ACC112 (cell line): ENCODE results near the gene LCNL1.

Experiments used
- H2AFZ ChIP-seq: fragments of 200-600 bp; sonication (generic); one replicate; pipeline ENCODE4 v1.6.0; 2017; ENCODE audit warnings: antibody characterized with exemption, low read length; ENCODE audit not compliant: unreplicated experiment
- H3K27ac ChIP-seq: fragments of 200-600 bp; sonication (generic); 2 replicates; pipeline ENCODE4 v1.5.1; 2014; ENCODE audit warnings: low read depth, mild to moderate bottlenecking, antibody characterized with exemption, low read length, moderate library complexity
- H3K27me3 ChIP-seq: fragments of 200-600 bp; sonication (generic); 2 replicates; pipeline ENCODE4 v1.6.1; 2014; ENCODE audit warnings: mild to moderate bottlenecking, antibody characterized with exemption, low read length, moderate library complexity, mixed read lengths; ENCODE audit not compliant: insufficient read depth
- H3K36me3 ChIP-seq: fragments of 200-600 bp; sonication (generic); 2 replicates; pipeline ENCODE4 v1.6.1; 2016; ENCODE audit warnings: mild to moderate bottlenecking, antibody characterized with exemption, low read length, moderate library complexity, mixed read lengths; ENCODE audit not compliant: insufficient read depth
- H3K4me1 ChIP-seq: fragments of 200-600 bp; sonication (generic); one replicate; pipeline ENCODE4 v1.6.1; 2016; ENCODE audit warnings: low read length, mixed read lengths; ENCODE audit not compliant: insufficient read depth, unreplicated experiment, control insufficient read depth
- H3K4me3 ChIP-seq: fragments of 200-600 bp; sonication (generic); 2 replicates; pipeline ENCODE4 v1.5.1; 2014; ENCODE audit warnings: mild to moderate bottlenecking, low read depth, low read length
- H3K79me2 ChIP-seq: fragments of 200-600 bp; sonication (generic); one replicate; pipeline ENCODE4 v1.6.0; 2016; ENCODE audit warnings: low read length; ENCODE audit not compliant: control insufficient read depth, unreplicated experiment, insufficient read depth

Gene LCNL1

GRCh38 chr9:136947955-136948510, 34.8 kb upstream of the LCNL1 start:
- H2AFZ ChIP-seq = no peak overlapping the region
- peaks cover 6% of the 10 kb centered on the region for H3K4me1 ChIP-seq
- no peaks in the 10 kb centered on the region for H3K36me3 ChIP-seq
- H3K4me3 ChIP-seq = no peak overlapping the region
- H3K79me2 ChIP-seq = peaks cover 10% of the 10 kb centered on the region
- no peaks in the 10 kb centered on the region for H3K27me3 ChIP-seq
- no peak overlapping the region for H3K27ac ChIP-seq

GRCh38 chr9:136949239-136949816, 33.5 kb upstream of the LCNL1 start:
- no peaks in the 10 kb centered on the region for H3K79me2 ChIP-seq
- H3K4me3 ChIP-seq = peak overlapping the region; percentile 65
- peaks cover 6% of the 10 kb centered on the region for H3K4me1 ChIP-seq
- no peaks in the 10 kb centered on the region for H3K36me3 ChIP-seq
- peak overlapping the region; percentile 25 for H2AFZ ChIP-seq
- H3K27me3 ChIP-seq = no peaks in the 10 kb centered on the region
- H3K27ac ChIP-seq = no peak overlapping the region

- Histone ChIP-seq H2AFZ (peak overlapping the region; percentile 25), H3K79me2 (no peaks in the 10 kb centered on the region), H3K27ac (no peak overlapping the region), H3K27me3 (no peaks in the 10 kb centered on the region), H3K36me3 (no peaks in the 10 kb centered on the region), H3K4me1 (peaks cover 6% of the 10 kb centered on the region), H3K4me3 (peak overlapping the region; percentile 65)
Measured at GRCh38 chr9:136949817-136950655, 32.8 kb upstream of the LCNL1 start.

GRCh38 chr9:136950656-136951276, 32.0 kb upstream of the LCNL1 start:
- Histone ChIP-seq H2AFZ (peak overlapping the region; percentile 2), H3K79me2 (no peaks in the 10 kb centered on the region), H3K4me1 (peaks cover 6% of the 10 kb centered on the region), H3K4me3 (peak overlapping the region; percentile 65), H3K27me3 (no peaks in the 10 kb centered on the region), H3K27ac (no peak overlapping the region), H3K36me3 (no peaks in the 10 kb centered on the region)

DNA sequence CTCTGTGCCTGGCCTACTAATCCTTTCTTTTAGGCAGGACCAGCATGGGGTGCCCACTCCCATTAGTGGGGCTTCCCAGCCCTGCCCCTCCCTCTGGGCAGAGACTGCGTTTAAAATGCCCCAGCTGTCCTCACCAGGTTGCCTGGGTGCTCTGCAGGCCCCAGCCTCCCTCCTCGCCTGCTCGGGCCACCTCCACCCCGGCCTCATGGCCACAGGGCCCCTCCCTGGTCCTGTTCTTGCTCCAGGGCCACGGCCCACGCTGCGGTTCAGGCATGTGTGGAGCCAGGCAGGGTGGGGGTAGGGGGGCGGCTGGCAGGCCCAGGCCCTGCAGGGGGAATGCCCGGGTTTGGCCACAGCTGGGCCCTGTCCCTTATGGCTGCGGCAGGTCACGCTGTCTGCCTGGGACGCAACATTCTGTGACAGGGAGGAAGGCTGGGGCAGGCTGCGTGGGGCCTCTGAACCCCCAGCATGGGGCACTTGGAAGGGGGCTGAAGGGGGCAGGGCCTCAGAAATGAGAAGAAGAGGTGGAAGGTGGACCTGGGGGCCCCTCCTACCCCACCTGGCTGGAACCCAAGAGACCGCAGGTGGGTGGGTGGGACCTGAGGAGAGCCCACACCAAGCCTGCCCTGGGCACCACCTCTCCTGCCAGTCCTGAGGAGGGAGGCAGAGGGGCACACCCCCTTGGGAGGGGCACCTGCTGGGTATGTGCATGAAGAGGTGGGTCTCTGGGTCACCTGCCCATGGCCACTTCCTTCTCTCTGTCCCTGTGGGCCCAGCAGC, 31.1 kb upstream of the LCNL1 start, which contains the start of gene LCN12:
LCN12 (plus strand) TSS at position 733 of the 780 bp plus-strand sequence. CDS start 55 bp downstream, outside the sequence.
- no peak within 1 kb of the TSS for H3K4me3 ChIP-seq
- no peaks in the 10 kb centered on the region for H3K36me3 ChIP-seq
- no peaks in the 10 kb centered on the region for H3K27me3 ChIP-seq
- no peaks in the 10 kb centered on the region for H3K79me2 ChIP-seq
- no peak within 1 kb of the TSS for H2AFZ ChIP-seq
- peaks cover 6% of the 10 kb centered on the region for H3K4me1 ChIP-seq
- H3K27ac ChIP-seq = no peak within 1 kb of the TSS

DNA sequence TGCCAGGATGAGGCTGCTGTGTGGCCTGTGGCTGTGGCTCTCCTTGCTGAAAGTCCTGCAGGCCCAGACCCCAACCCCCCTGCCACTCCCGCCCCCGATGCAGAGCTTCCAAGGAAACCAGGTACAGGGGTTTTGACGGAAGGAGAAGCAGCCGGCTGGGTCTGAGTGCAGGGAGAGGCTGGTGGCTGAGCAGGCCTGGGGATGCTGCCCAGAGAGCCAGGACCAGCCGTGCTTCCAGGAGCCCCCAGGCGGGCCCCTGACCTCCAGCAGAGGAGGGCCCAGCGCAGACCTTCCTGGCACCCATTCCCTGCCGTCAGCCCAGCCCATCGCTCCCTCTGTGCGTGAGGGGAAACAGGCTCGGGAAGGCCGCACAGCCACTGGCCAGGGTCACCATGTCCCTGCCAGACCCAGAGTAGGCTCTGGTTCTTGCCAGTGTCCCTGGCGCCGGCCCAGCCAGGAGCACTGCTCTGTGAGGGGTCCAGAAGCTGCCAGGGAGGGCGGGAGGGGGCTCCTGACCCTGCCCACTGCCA, 30.4 kb upstream of the LCNL1 start:
- H3K27me3 ChIP-seq = no peaks in the 10 kb centered on the region
- no peak overlapping the region for H3K27ac ChIP-seq
- H3K79me2 ChIP-seq = no peaks in the 10 kb centered on the region
- no peak overlapping the region for H2AFZ ChIP-seq
- H3K4me3 ChIP-seq = no peak overlapping the region
- H3K4me1 ChIP-seq = peaks cover 6% of the 10 kb centered on the region
- no peaks in the 10 kb centered on the region for H3K36me3 ChIP-seq

- Histone ChIP-seq H3K27ac (no peak overlapping the region), H3K4me3 (no peak overlapping the region), H3K27me3 (no peaks in the 10 kb centered on the region), H2AFZ (no peak overlapping the region), H3K36me3 (no peaks in the 10 kb centered on the region), H3K79me2 (no peaks in the 10 kb centered on the region), H3K4me1 (peaks cover 1% of the 10 kb centered on the region)
Measured at GRCh38 chr9:136952876-136953770, 29.7 kb upstream of the LCNL1 start.

DNA sequence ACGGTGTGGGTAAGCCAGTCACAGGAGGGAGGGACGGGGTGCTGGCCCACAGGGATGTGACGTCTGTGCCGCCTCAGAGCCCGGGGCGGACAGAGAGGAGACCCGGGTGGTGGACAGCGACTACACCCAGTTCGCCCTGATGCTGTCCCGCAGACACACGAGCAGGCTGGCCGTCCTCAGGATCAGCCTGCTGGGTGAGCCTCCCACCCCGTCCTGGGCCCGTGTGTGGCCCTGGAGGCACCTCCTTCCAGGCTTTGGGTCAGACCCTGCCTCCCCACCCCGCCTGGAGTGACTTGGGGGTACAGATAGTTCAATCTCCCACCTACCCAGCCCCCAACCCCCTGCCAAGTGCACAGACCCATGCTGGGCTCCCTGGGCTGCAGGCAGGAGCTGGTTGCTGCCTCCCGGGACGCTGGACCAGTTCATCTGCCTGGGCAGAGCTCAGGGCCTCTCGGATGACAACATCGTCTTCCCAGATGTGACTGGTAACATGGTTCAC, 29.0 kb upstream of the LCNL1 start:
- Histone ChIP-seq H3K79me2 (no peaks in the 10 kb centered on the region), H3K4me1 (no peaks in the 10 kb centered on the region), H3K27me3 (no peaks in the 10 kb centered on the region), H3K4me3 (no peak overlapping the region), H3K36me3 (no peaks in the 10 kb centered on the region), H2AFZ (no peak overlapping the region), H3K27ac (no peak overlapping the region)

- no peaks in the 10 kb centered on the region for H3K79me2 ChIP-seq
- H3K36me3 ChIP-seq = no peaks in the 10 kb centered on the region
- no peaks in the 10 kb centered on the region for H3K27me3 ChIP-seq
- H2AFZ ChIP-seq = no peak overlapping the region
- no peaks in the 10 kb centered on the region for H3K4me1 ChIP-seq
- H3K27ac ChIP-seq = no peak overlapping the region
- no peak overlapping the region for H3K4me3 ChIP-seq
Measured at GRCh38 chr9:136954270-136955083, 28.3 kb upstream of the LCNL1 start.
